ENCODE measurements around the gene CYBC1. TPM values are rescaled to one million over a fixed set of nuclear protein-coding genes. Genes with fewer than 3 reads are reported as not detected.
"Not testable (repeated sequence)": the region's sequence is repeated elsewhere in the genome, so short reads cannot be mapped to it uniquely, and the experiment has no call there.

The CYBC1 gene
- total RNA-seq, 2 donors from 2014 or later = 42.1 to 43.6 TPM

DNA sequence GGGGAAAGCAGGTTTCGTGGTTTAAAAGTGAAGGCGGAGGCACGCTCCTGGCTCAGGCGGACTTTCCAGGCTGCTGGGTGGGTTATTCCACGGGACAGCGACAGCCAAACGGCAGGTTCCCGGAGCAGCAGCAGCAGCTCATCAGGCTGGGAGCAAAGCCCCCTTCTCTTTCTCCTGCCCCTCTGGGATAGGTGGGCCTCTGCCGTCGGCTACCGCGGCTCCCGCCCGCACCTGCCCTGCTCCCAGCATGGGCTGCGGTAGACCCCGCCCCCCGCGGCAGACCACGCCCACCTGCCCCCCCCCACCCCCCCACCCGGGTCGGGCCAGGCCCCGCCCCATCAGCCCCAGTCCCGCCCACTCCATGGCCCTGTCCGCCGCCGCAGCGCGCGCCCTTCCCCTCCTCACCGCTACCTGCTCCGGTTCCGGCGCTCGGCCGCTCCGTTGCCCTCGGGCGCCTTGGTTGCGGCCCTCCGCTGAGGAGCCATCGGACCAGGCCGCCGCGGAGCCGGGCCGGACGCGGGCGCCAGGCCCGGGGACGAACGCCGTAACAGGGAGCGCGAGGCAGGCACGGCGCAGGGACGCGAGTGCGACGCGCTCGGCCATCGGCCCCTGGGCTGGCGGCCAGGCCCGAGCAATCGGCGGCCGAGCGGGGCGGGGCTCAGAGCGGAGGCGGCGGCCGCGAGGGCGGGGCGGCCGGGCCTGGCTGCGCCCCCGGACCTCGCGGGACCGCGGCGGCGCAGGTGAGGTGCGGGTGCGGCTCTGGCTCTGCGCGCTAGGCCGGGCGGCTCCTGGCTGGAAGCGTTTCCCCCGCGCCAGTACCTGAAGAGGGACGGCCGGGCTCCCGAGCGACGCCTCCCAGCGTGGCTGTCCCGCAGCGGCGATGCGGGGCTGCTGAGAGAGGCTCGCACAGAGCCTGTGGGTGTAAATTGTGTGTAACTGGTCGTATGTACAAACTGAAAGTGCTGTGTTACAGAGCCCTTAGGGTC is 32.3 kb downstream of the CYBC1 start, which contains the start of the genes HEXD and OGFOD3:
Gene HEXD (plus strand): TSS at position 347 of the 986 bp plus-strand sequence. CDS start 1,453 bp downstream, outside the sequence.
Gene OGFOD3 (minus strand): TSS at position 586 of the 986 bp plus-strand sequence. CDS start 101 bp downstream, at position 485.
- intact Hi-C loops (cut with DNase I) = no loop called here
- ATAC-seq (peak; percentile 96), DNase-seq (peak; percentile 87)

DNA sequence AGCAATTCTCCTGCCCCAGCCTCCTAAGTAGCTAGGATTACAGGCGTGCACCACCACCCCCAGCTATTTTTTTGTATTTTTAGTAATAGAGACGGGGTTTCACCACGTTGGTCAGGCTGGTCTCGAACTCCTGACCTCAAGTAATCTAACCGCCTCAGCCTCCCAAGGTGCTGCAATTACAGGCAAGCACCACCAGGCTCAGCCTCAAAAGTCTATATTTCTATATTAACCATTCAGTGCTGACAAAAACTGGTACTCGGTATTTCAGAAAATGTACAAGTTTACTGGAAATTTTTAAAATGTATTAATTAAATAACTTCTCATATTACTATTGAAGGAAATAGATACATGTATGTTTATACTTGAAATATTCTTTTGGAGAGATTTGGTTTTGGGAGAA is 33.8 kb downstream of the CYBC1 start:
- no peak for ATAC-seq

DNA sequence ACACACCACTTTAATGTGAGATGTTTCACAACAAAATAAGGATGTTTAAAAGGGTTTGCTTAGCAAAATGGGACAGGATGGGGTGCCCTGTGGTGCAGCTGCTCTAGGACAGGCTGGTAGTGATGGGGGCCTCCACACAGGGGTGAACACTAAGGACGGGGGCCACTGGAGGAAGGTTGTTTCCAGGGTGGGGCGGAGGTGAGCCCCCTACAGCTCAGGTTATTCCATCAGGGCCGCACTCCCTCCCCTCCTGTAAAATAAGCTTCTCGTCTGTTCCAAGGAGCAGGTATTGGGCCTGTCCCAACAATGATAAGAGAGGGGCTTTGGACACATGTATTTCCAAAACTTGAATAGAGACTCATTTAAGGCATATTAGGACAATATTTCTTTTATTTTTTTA is 34.3 kb downstream of the CYBC1 start:
- intact Hi-C loops (cut with DNase I) = no loop called here
- DNase-seq (no peak), ATAC-seq (no peak)

More for the DNA sequence above, 33.8 kb downstream of the CYBC1 start:
- intact Hi-C loops (cut with DNase I) = no loop called here
- no peak for DNase-seq

DNA sequence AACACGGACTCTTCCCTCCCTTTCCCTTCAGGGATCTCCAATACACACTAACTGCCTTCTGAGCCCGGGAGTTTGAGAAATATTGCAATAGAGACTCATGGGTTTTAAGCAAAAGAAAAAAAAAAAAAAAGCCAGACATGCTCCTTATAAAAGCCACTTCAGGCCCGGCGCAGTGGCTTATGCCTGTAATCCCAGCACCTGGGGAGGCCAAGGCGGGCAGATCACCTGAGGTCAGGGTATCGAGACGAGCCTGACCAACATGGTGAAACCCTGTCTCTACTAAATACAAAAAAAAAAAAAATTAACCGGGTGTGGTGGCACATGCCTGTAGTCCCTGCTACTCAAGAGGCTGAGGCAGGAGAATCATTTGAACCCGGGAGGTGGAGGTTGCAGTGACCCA is 34.8 kb downstream of the CYBC1 start:
- intact Hi-C loops (cut with DNase I) = loop anchor here (2.0 kb wide), 2 partner anchors 61 to 63 kb away; no protein-coding TSS in a partner anchor
- ATAC-seq = no peak
- DNase-seq = no peak

DNA sequence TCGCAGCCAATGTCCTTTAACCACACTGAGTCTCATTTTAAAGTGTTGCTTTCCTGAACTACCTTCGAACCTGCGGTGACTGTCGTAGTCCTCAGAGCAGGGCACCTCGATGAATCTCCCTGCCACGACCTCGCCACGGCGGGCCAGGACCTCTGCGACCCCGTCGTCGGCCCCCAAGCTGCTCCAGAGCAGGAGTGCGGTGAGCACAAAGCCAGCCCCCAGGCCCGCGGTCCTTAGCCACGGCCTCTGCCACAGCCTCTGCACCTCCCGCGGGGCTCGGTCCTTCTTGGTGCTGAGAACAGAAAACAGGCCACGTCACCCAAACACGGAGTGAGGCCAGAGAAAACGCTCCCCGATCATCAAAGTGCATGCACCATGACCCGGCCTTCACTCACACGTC is 35.2 kb downstream of the CYBC1 start:
- ATAC-seq (no peak), DNase-seq (no peak)
- intact Hi-C loops (cut with DNase I) = loop anchor here (2.0 kb wide), 2 partner anchors 61 to 63 kb away; no protein-coding TSS in a partner anchor

DNA sequence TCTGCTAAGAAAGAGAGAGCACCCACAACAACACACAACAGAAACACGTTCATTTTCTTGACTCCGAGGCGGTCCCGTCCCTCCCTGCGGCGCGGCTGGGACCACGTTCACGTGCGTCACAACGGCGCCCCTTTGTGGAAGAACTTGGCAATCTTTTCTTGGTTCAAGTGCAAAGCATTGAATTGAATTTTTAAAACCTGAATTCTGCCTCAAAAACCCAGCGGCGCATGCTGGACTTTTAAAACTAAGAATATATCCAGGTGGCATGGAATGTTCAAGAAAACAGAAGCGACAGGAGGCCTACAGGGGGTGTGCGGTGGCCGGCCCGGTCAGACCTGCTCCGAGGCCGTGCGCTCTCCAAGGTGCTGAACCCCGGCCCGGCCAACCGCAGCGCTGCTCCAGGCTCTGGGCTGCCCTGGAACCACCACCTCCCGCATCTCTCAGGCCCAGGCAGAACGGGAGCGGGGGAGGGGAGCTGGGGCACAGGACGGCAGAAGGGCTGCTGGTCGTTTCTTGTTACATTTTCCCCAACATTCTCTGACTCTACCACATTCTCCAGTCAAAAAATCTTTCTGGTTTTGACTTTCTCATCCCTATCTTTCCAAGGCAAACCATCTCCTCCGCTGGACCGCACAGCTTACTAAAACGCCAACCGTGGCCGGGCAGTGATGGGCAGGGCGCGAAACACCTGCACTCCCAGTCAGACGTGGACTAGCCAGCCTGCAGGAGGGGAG is 35.8 kb downstream of the CYBC1 start:
- DNase-seq (peak; percentile 81), ATAC-seq (peak; percentile 67 to 73)
- intact Hi-C loops (cut with DNase I) = loop anchor here (2.0 kb wide), 2 partner anchors 60 to 62 kb away; no protein-coding TSS in a partner anchor

DNA sequence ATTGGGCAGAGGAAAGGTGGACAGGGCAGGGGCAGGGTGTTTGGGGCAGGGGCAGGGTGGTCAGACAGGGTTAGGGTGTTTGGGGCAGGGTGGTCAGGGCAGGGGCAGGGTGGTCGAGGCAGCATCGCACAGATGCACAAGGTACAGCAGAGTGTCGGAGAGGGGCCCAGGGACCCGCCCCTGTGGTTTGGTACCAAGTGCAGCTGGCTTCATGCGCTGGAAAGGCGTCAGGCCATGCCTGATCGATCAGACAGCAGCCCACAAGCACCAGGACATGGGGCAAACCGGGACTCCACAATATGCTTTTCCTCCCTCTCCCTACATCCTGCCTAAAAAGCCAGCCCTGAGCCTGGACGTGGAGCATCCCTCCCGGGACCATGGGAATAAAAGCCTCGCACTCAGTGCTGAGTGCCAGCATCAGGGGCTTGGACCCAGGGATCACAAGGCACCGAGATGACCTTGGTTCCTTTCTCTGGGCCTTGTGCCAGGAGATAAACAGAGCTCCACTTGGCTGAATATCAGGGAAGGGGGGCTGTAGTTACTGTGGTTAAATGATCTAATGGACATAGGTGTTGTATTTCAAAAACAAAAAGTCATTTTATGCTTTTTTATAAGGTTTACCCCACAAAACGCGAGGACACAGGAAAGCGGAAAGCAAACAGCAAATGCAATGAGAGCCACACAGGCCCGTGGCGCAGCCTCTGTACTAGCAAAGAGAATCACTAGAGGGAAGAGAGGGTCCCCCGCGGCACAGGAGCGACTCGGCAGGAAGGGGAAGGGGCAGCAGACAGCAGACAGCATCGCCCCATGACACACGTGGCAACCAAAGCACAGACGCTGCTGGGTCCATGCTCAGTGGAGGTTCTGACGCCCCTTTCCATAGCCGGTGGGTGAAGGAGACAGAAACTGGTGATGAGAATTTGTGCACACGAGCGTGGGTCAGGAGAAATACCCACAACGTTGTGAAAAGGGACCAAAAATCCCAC is 37.7 kb downstream of the CYBC1 start:
- no peak for ATAC-seq
- intact Hi-C loops (cut with DNase I) = no loop called here

DNA sequence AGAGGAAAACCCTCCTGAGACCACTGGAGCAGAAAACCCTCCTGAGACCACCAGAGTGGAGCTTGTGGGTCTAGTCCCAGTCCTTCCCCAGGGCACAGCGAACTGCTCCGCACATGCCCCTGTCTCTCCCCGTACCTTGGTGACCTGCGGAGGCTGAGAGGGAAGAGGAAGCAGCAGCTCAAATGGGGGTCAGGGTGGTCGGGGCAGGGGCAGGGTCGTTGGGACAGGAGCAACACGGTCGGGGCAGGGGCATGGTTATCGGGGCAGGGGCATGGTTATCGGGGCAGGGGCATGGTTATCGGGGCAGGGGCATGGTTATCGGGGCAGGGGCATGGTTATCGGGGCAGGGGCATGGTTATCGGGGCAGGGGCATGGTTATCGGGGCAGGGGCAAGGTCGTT is 38.5 kb downstream of the CYBC1 start:
- intact Hi-C loops (cut with DNase I) = not testable (repeated sequence)

More for the DNA sequence above, 37.7 kb downstream of the CYBC1 start:
- no peak for DNase-seq

DNA sequence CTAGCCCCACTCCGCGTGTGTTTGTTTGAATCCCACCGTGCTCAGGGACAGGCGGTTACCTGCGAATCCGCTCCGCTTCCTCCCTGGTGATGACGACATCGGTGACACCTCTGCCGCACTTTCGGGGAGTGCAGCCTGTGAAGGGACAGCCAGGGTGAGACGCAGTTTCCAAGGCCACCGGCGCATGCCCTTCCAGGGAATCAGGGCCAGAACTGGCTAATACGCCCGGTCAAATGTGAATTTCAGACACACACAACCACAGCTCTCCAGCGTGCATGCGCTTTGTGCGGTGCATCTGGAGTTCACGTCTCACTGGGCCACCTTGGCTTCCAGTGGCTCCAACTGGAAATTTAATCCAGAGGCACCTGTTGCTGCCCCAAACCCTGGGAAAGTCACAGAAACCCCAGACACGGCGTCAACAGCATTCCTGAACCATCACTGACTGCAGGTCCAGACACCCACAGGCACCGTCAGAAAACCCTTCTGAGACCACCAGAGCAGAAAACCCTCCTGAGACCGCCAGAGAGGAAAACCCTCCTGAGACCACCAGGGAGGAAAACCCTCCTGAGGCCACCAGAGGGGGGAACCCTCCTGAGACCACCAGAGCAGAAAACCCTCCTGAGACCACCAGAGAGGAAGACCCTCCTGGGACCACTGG is 39.0 kb downstream of the CYBC1 start:
- intact Hi-C loops (cut with DNase I) = no loop called here
- ATAC-seq (no peak), DNase-seq (no peak)

More for the DNA sequence above, 38.5 kb downstream of the CYBC1 start:
- ATAC-seq, DNase-seq: not testable (repeated sequence)

DNA sequence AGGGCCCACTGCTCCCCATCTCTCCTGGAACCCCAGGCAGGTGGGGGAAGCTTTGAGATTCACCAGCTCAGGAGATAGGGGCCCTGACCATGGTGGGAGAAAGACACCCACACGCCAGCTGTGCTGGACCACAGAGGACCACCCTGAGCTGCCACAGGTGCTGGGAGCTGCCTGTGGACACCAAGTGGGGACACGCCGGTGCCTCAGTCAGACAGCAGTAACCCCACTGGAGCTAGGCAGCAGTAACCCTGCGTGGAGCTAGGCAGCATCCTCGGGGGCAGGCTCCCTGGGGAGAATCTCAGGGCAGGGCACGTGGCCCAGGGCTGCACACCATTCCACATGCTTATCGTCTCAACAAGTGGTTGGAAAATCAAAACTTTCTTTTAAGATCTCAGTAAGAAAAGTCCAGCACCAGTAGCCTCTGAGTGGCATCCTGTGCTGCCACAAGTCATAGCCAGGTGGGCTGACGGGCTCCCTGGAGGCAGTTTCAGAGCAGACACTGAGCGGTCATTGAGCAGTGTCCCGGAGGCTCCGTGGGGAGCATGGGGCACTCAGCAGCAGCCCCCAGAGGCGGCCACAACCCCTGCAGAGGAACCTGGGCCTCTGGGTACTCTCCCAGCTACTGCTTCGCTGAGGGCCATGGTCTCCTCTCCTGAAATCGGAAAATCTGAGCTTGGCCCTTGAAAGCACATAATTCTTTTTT is 40.4 kb downstream of the CYBC1 start:
- ATAC-seq (no peak), DNase-seq (no peak)
- intact Hi-C loops (cut with DNase I) = no loop called here

DNA sequence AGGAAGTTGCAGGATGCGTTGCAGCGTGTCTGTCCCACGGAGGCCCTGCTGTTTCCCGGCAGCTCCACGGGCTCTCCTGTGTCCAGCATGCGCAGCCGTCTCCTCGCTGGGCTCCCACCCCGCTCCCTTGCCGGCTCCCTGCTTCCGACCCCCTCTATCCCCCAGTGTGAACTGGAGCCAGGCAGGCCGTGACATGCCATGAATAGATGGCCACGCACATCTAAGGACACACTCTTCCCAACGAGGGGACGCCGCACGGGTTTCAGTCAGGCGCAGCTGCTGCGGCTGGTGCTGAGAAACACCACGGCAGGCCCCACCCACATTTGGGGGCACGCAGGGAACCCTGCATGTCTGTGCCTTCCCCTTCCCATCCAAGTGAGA is 41.6 kb downstream of the CYBC1 start:
- intact Hi-C loops (cut with DNase I) = no loop called here
- DNase-seq (no peak), ATAC-seq (no peak)

DNA sequence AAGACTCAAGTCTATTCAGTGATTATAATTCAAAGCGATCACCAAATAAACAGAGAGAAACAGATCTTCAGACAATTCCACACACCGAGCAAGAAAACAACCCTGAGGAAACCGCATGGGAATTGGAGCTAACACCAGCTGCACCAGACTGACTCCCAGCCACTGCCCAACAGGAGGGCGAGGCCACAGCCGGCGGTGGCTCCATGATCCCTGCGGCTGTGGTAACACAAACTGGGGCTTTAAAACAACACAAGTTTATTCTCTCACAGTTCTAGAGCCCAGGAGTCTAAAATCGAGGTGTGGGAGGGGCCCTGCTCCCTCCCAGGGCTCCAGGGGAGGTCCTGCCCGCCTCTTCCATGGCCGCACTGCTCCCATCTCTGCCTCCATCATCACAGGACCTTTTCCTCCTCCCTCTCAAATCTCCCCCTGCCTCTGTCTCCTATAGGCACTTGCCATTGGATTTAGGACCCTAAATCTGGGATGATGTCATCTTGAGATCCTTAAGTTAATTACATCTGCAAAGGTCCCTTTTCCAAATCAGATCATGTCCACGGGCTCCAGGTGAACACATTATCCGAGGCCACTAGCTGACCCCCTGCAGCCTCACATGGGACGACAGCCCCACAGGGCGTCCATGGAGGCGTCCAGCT is 42.1 kb downstream of the CYBC1 start:
- intact Hi-C loops (cut with DNase I) = no loop called here

DNA sequence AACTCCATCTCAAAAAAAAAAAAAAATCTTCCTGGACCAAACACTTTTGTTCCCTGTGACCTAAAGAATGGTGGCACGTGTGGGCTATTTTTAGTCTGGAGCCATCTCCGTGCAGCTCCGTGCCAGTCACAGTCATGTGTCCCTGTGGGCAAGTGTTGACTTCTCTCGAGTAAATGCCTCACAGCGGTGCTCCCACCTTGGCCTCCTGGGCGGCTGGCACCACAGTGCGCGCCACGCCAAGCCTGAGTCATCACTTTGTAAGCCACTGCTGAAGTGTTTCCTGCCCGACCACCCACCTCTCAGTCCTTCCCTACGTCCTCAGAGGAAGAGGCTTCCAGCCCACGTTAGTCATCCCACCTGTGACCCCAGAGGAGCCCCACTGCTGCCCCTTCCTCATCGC is 43.3 kb downstream of the CYBC1 start:
- intact Hi-C loops (cut with DNase I) = no loop called here
- ATAC-seq (peak; percentile 82 to 88), DNase-seq (peak; percentile 68)

More for the DNA sequence above, 42.1 kb downstream of the CYBC1 start:
- no peak for ATAC-seq
- DNase-seq = no peak

DNA sequence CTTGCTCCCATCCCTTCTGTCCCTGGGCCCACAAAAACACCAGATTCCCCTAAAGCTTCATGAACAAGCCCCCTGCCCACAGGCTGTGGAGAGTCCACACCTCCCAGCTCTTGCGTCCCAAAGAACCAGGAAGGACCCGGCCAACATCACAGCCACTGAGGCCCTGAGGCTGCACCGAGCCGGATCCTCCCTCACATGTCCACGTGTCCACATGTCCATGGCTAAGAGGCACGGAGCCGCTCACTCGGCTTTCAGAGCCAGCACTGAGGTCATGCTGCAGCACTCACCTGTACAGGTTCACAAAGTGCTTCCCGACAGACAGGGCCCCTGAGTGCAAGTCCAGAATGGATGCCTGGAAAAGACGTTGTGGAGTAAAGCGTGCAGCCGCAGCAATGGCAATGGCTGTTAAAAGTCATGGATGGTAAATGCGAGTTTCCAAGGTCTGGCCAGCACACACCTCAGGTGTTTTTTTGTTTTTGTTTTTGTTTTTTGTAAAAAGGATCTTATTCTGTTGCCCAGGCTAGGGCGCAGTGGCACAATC is 44.4 kb downstream of the CYBC1 start:
- ATAC-seq (no peak), DNase-seq (no peak)
- intact Hi-C loops (cut with DNase I) = no loop called here

DNA sequence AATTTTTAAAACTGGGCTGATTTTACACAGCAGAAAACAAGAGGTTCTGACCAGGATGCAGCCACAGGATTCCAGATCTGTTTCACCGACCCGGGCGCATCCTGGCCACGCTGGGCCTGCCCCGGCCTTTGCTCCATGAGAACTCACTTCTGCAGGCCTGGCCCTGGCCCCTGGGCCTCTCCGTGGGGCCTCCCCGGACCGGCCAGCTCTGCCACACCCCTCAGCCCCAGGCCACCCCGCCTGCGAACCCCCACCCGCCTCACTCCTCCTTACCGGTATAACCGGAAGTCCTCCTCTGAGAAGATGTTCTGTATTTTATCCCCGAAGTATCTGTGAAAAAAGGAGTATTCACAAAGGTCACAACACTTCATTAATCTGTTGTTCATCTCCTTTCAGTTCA is 45.5 kb downstream of the CYBC1 start:
- ATAC-seq (no peak), DNase-seq (no peak)
- intact Hi-C loops (cut with DNase I) = no loop called here

All from left cardiac atrium (tissue), 4 donors.